NCI-H128 (cell line): ENCODE results near the gene KAZN.

Experiments
- DNase-seq: peaks from one replicate; lab custom pipeline; 2025; ENCODE audit not compliant: unreplicated experiment; lab: John Stamatoyannopoulos, UW

The KAZN gene

DNA sequence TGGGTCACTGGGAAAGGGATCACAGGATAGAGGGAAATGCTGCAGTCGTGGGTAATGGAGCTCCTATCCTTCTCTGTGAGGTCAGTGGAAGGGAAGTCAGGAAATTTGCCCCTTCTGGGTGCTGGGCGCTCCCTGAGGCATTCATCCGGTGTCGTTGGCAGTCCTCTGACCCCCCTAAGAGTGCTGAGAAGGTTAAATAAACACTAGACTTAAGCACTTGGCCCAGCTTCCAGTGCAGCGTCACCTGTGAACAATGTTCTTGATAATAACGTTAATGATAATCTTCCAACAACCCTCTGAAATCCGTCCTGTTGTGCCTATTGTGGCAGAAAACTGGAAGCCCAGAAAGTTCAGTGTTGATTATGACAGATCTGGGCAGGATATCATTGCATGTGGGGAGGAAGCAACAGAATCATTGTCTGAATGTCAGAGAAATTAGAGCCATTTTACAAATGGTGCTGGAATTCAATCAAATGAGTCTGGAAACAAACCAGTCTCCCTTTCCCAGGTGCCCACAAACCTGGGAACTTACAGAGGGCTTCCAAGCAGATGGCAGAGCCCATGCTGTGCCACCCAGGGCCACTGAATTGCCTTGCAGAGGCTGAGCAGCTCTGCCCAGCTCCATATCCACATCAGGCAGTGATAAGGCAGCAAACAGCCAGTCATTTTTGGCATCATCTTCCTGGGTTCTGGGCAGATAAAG, 216.8 kb downstream of the KAZN start:
- DNase-seq, result no peak

GRCh38 chr1:14817223-14818170, 219.0 kb downstream of the KAZN start:
- DNase-seq, result no peak

- DNase-seq, result no peak
Measured at GRCh38 chr1:14820295-14821085, 222.0 kb downstream of the KAZN start.

DNA sequence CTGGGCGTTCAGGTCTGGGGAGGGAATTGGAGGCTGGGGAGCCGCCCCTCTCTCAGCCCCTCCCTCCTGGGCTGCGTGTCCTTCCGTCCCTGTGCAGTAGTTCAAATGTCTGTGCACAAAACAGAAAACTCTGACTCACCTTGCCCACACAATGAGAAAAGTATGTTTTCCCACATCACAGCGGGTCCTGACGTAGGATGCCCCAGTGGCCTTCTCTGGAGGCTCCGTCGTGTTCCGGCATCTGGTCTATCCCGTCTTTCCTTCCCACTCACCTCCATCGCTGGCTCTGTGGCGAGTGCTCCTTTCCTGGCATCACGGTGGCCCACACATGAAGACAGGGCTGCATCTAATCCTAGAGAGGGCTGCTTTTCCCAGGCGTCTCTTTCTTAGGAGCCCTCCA, 224.0 kb downstream of the KAZN start:
- DNase-seq, result no peak

GRCh38 chr1:14822996-14823395, 224.5 kb downstream of the KAZN start:
- DNase-seq, result no peak

DNA sequence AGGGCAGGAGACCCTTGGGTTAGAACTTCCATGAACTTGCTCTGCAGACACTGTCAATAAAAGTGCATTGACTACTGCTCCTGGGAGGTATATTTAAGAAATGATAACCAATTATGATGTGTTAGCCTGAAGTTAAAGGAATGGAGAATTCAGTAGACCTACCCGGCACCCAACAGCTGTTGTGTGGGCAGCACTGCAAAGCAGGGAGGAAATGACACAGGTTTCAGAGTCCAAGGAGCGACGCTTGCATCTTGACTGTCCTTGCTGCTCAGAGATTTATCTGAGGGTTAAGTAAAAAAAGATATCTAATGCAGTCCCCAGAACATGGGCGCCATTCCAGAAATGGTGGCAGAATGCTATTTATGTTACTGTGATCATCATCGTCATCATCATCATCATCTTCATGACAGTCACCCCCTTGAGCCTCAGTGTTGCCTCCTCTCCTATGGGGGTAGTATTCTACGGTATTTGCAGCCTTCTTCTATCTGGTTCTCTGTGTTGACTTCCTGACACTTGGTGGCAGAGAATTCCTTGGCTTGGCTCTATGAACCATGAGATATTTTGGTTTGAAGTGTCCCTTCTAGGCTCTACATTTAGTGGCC, 225.9 kb downstream of the KAZN start:
- no peak for DNase-seq

DNA sequence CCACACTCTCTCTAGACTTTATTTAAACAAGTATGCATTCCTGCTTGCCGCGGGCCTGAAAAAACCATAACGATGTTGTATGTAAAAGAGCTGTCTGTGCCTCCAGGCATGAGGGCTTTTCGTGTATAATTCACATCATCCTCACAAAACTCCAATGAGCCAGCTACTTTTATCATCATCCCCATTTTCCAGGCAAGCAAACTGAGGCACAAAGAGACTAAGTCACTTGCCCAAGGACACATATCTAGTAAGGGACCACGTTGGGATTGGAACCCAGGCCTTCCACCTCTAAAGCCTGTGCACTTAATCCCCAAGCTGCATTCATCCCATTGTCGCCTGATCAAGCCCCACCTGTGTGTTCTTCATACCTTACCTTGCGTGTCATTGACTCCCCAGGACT, 226.9 kb downstream of the KAZN start:
- no peak for DNase-seq

DNA sequence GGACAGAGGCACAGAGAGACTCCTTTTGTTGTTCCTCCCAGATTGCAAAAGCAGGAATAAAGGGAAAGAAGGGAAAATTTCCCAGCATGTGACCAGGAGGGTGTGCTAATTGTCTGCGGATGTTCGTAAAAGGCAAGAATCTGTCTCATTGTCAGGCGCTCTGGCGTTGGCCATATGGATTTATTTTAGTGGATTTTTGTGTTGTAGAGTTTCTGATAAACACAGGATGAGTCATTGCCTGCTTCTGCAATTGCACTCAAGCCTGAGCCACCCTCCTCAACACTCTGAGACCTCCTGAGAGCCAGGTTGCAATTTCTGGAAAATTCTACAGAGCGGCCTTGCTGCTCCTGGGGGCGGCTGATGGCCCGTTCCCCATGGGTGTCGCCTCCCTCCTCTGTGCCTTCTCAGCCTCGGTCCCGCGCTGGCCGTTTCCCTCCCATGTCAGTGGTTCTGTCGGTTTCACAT, 227.7 kb downstream of the KAZN start:
- no peak for DNase-seq

GRCh38 chr1:14826731-14827326, 228.3 kb downstream of the KAZN start:
- DNase-seq, result no peak

- no peak for DNase-seq
Measured at GRCh38 chr1:14827870-14828269, 229.4 kb downstream of the KAZN start.

DNA sequence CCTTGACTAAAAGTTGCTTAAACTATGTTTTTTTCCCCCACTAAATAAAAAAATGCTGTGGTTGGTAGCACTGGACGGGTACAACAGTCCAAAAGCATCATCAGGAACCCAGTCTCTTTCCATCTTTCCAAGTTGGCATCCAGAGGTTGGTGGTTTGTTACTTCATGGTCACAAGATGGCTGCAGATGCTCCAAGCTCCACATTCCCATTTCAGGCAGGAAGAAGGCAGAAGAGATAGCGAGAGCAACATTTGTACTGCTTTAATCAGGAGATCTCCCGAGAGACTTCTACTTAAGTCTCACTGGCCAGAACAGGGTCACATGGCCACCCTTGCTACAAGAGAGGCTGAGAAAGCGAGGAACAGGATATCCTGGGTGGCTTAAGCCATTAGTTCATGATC, 230.2 kb downstream of the KAZN start:
- no peak for DNase-seq

DNA sequence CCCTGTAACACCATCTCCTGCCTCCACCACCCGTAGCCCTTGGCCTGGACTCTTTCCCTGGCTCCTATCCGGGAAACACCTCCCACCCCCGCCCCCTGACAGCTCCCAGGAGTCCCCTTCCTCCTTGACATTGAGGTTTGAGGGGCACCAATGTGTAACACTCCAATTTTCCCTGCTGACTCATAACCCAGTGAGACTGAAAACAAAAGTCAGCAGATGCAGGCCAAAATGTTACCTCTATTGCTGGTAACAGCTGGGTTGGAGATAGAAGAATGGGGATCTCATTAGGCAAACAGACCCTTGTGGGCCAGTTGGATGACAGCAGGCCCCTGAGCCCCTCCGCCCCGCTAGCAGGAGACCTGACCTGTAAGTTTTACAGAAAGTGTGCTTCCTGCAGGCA, 237.2 kb downstream of the KAZN start:
- DNase-seq, result no peak

DNA sequence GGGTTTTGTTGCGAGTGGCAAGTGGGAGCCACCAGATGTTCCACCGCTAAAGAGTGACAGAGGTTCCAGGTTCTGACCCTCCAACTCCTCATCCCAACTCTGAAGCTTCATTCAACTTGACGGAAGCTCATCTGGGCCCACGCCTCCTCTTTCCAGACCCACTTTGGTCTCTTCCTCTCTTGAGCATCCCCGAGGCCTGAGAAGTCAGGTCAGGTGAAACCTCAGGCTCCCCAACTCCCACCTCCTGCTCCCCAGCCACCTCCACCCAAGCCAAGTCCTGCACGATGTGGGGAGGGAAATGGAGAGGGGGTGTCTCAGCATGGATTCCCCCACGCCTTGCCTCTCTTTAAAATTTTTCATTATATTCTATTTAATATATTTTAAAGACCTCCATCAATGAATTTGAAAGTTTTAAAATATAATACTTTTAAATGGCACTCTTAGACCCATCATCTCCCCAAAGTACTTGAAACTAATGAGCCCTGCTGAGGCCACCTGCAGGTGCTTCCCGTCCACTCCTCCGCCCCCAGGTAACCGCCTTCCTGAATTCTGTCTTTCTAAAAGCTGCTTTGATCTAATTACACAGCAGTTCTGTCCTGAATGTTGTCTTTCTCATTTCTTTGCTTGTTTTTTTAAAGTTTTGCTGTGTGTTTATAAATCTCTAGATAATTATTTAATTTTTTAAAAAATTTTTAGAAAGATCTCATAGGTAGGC, 238.1 kb downstream of the KAZN start:
- DNase-seq, result no peak

DNA sequence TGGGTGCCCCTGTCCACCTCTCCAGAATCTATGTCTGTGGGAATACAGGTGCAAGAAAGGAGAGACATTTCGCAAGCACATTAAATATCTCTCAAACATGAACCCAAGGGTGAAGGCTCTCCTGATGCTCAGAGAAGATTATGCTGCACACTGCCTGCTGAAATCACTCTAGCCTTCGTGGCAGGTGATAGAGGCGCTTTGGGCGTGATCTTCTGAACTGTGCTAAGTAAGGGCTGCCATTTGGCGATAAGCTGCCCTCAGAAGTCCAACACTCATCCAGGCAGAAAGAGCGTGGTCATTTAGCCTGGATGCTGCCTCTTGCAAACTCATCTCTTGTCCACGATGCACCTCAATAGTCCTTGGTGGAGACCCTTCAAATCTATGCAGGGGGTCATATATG, 241.9 kb downstream of the KAZN start:
- no peak for DNase-seq

DNA sequence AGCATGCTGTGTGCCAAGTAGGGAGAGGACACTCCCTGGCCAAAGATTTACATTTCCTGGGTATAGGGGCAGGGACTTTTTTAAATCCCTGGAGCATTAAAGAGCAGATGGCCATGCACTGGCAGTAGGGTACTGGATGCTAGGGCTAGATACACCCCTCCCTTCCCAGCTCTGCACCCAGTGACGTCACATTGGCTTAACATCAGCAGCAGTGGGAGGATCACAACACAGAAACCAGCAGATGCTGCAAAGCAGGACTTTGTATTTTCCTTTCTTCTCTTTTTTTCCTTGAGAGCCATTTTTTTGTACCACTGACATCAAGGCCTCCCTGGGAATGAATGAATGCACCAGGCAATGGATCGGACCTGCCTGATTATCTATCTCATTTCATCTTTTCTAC, 243.0 kb downstream of the KAZN start:
- DNase-seq, result no peak

DNA sequence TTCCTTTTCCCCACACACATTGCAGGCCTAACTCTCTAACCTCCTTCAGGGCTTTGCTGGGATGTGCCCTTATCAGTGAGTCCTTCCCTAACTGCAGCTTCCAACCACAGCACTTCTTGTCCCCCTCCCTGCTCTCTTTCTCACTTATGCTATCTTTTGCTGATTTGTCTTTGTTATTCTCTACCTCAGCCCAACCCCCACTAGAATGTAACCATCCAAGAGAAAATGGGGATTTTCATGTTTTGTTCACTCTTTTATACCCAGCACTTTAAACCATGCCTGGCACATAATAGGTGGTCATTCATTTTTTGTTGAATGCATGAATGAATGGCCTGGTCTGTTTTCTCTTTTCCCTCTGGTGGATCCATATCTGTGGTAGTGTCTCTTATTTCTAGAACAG, 243.5 kb downstream of the KAZN start:
- no peak for DNase-seq

- DNase-seq, result no peak
Measured at GRCh38 chr1:14842361-14842760, 243.9 kb downstream of the KAZN start.

DNA sequence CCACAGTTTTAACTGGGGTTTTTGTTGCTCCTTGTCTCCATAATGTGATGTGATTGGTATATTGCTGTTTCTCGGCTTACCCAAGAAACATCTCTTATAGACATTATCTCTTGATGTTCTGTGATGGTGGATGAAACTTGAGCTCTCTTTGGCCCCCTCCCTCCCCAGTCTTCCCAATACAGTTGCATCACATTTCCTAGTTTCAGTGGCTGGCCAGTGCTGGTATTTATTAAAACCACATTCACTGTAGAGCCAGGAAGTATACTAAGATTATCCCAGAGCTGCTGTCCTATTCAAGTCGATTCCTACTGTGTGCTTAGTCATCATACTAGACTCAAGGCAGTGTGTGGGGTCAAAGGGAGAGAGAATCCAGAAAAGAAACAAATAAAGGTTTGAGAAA, 244.4 kb downstream of the KAZN start:
- no peak for DNase-seq

DNA sequence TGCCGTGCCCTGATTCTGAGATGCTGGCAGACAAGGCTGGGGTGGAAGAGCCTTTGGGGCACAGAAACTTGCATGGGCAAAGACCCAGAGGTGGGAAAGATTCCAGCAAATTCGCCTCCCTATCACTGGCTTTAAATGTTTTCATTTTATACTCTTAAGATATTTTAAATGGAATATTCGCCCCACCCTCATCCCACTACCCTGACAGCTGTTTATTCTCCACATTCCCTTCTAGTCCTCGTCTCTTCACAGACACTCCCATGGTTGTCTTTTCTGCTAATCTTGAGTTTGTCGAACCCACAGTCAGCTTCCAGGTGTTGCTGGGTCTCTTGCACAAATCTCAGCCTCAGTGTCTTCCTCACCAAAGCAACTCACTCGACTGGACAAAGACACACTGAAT, 245.0 kb downstream of the KAZN start:
- no peak for DNase-seq

GRCh38 chr1:14844356-14844755, 245.9 kb downstream of the KAZN start:
- no peak for DNase-seq
